Calu3 (cell line): Measurements from ENCODE around the gene PPP1R36. TPM values are rescaled to one million over a fixed set of nuclear protein-coding genes. Genes with fewer than 3 reads are reported as not detected.

Source experiments
- total RNA-seq: library from RNA; stranded (reverse); gene quantifications from 2 replicates; pipeline ENCODE4 v1.2.3, GENCODE V29; 2022

Gene PPP1R36
- total RNA-seq, 1 experiment from 2014 or later: 0.40 TPM

Other genes starting within 250 kb of the PPP1R36 start
- 155 and 164 TPM in 2 replicates for gene MTHFD1, start 161.6 kb upstream of the PPP1R36 start, total RNA-seq
- gene AKAP5, start 84.5 kb upstream of the PPP1R36 start, total RNA-seq: 1.1 and 1.7 TPM in 2 replicates
- 10.4 and 11.3 TPM in 2 replicates for gene ZBTB25, start 46.1 kb upstream of the PPP1R36 start, total RNA-seq
- gene ZBTB1, start 45.2 kb upstream of the PPP1R36 start, total RNA-seq: 28.1 and 29.4 TPM in 2 replicates
- 3.6 and 4.1 TPM in 2 replicates for gene HSPA2, start 9.2 kb upstream of the PPP1R36 start, total RNA-seq
- 39.0 and 53.6 TPM in 2 replicates for gene PLEKHG3, start 154.5 kb downstream of the PPP1R36 start, total RNA-seq